SJSA1 (cell line): ENCODE data around the gene GRB10. TPM values are rescaled to one million over a fixed set of nuclear protein-coding genes. Genes with fewer than 3 reads are reported as not detected.

ENCODE experiments used
- DNase-seq, 2 experiments: peaks; one replicate each; pipeline ENCODE4 v3.0.0-alpha.2; 2015 to 2020; ENCODE audit warnings: low spot score in 2 of 2, low read depth in 1 of 2
- H3K27ac ChIP-seq: fragments of 250-450 bp; sonication (Bioruptor Pico); 2 replicates; pipeline ENCODE4 v1.5.1; 2020; ENCODE audit warnings: mild to moderate bottlenecking, moderate library complexity
- H3K27me3 ChIP-seq: fragments of 250-450 bp; sonication (Bioruptor Pico); replicated peaks from 2 replicates; pipeline ENCODE4 v1.5.1; 2020; ENCODE audit warnings: mild to moderate bottlenecking, moderate library complexity
- H3K36me3 ChIP-seq: fragments of 250-450 bp; sonication (Bioruptor Pico); 2 replicates; pipeline ENCODE4 v1.5.1; 2020; ENCODE audit warnings: mild to moderate bottlenecking
- H3K4me1 ChIP-seq: fragments of 250-450 bp; sonication (Bioruptor Pico); replicated peaks from 2 replicates; pipeline ENCODE4 v1.6.1; 2021; ENCODE audit warnings: mild to moderate bottlenecking
- H3K4me3 ChIP-seq: fragments of 250-450 bp; sonication (Bioruptor Pico); 2 replicates; pipeline ENCODE4 v1.5.1; 2020; ENCODE audit warnings: mild to moderate bottlenecking
- H3K9me3 ChIP-seq: fragments of 250-450 bp; sonication (Bioruptor Pico); replicated peaks from 2 replicates; pipeline ENCODE4 v1.5.1; 2020; ENCODE audit warnings: mild to moderate bottlenecking
- total RNA-seq: library from RNA; depleted of rRNA; stranded (reverse); fragments of >200 nt; shearing (Covaris generic); gene quantifications from 2 replicates; pipeline ENCODE4 v1.2.3, GENCODE V29; 2014

The GRB10 gene
- total RNA-seq, 1 experiment from 2014 or later: 3.3 TPM

GRCh38 chr7:50814166-50814565, 31.5 kb upstream of the GRB10 start:
- Histone ChIP-seq H3K4me3 (no peak overlapping the region), H3K27me3 (no peaks in the 10 kb centered on the region), H3K9me3 (no peaks in the 10 kb centered on the region), H3K27ac (no peak overlapping the region), H3K4me1 (no peaks in the 10 kb centered on the region; the same call in 1 of the 2 replicates), H3K36me3 (no peaks in the 10 kb centered on the region)
- DNase-seq: no peak

GRCh38 chr7:50812841-50813475, 30.3 kb upstream of the GRB10 start:
- H3K4me3 ChIP-seq: no peak overlapping the region
- no peaks in the 10 kb centered on the region for H3K27me3 ChIP-seq
- H3K4me1 ChIP-seq: no peaks in the 10 kb centered on the region; the same call in 1 of the 2 replicates
- H3K27ac ChIP-seq: no peak overlapping the region
- H3K36me3 ChIP-seq: no peaks in the 10 kb centered on the region
- H3K9me3 ChIP-seq: no peaks in the 10 kb centered on the region
- no peak for DNase-seq

GRCh38 chr7:50812094-50812493, 29.4 kb upstream of the GRB10 start:
- DNase-seq: no peak
- Histone ChIP-seq H3K4me1 (peaks cover under 1% of the 10 kb centered on the region; the same call in 1 of the 2 replicates), H3K27ac (no peak overlapping the region), H3K36me3 (no peaks in the 10 kb centered on the region), H3K9me3 (no peaks in the 10 kb centered on the region), H3K4me3 (no peak overlapping the region), H3K27me3 (no peaks in the 10 kb centered on the region)

GRCh38 chr7:50808282-50808888, 25.7 kb upstream of the GRB10 start:
- H3K9me3 ChIP-seq: no peaks in the 10 kb centered on the region
- H3K27ac ChIP-seq: no peak overlapping the region
- H3K27me3 ChIP-seq: no peaks in the 10 kb centered on the region
- H3K4me3 ChIP-seq: no peak overlapping the region
- H3K36me3 ChIP-seq: no peaks in the 10 kb centered on the region
- DNase-seq: no peak
- H3K4me1 ChIP-seq: peaks cover 12% of the 10 kb centered on the region

- Histone ChIP-seq H3K27me3 (no peaks in the 10 kb centered on the region), H3K36me3 (no peaks in the 10 kb centered on the region), H3K4me1 (peaks cover 13% of the 10 kb centered on the region), H3K27ac (no peak overlapping the region), H3K9me3 (no peaks in the 10 kb centered on the region), H3K4me3 (no peak overlapping the region)
- no peak for DNase-seq
Measured at GRCh38 chr7:50807026-50807730, 24.5 kb upstream of the GRB10 start.

- no peaks in the 10 kb centered on the region for H3K9me3 ChIP-seq
- H3K36me3 ChIP-seq: no peaks in the 10 kb centered on the region
- no peak overlapping the region for H3K4me3 ChIP-seq
- no peak overlapping the region for H3K27ac ChIP-seq
- DNase-seq: no peak
- peaks cover 13% of the 10 kb centered on the region for H3K4me1 ChIP-seq
- no peaks in the 10 kb centered on the region; the same call in 1 of the 2 replicates for H3K27me3 ChIP-seq
Measured at GRCh38 chr7:50806143-50806542, 23.4 kb upstream of the GRB10 start.

- H3K27me3 ChIP-seq: no peaks in the 10 kb centered on the region; the same call in 1 of the 2 replicates
- H3K4me1 ChIP-seq: peaks cover 13% of the 10 kb centered on the region
- no peak overlapping the region for H3K27ac ChIP-seq
- no peak overlapping the region for H3K4me3 ChIP-seq
- no peaks in the 10 kb centered on the region for H3K36me3 ChIP-seq
- no peak for DNase-seq
- no peaks in the 10 kb centered on the region for H3K9me3 ChIP-seq
Measured at GRCh38 chr7:50805447-50806125, 22.9 kb upstream of the GRB10 start.

GRCh38 chr7:50803359-50804337, 21.0 kb upstream of the GRB10 start:
- DNase-seq: no peak
- H3K27ac ChIP-seq: no peak overlapping the region
- H3K4me1 ChIP-seq: peaks cover 13% of the 10 kb centered on the region
- no peaks in the 10 kb centered on the region for H3K9me3 ChIP-seq
- H3K36me3 ChIP-seq: no peaks in the 10 kb centered on the region
- H3K4me3 ChIP-seq: no peak overlapping the region
- no peaks in the 10 kb centered on the region; the same call in 1 of the 2 replicates for H3K27me3 ChIP-seq

GRCh38 chr7:50801907-50802306, 19.2 kb upstream of the GRB10 start:
- Histone ChIP-seq H3K27me3 (no peaks in the 10 kb centered on the region; the same call in 1 of the 2 replicates), H3K4me3 (no peak overlapping the region), H3K9me3 (no peaks in the 10 kb centered on the region), H3K36me3 (no peaks in the 10 kb centered on the region), H3K27ac (no peak overlapping the region), H3K4me1 (peaks cover 10% of the 10 kb centered on the region)
- no peak for DNase-seq

- peaks cover 4% of the 10 kb centered on the region; the same call in 1 of the 2 replicates for H3K27me3 ChIP-seq
- peaks cover 9% of the 10 kb centered on the region for H3K4me1 ChIP-seq
- no peaks in the 10 kb centered on the region for H3K9me3 ChIP-seq
- no peaks in the 10 kb centered on the region for H3K36me3 ChIP-seq
- DNase-seq: no peak
- no peak overlapping the region for H3K27ac ChIP-seq
- no peak overlapping the region for H3K4me3 ChIP-seq
Measured at GRCh38 chr7:50799873-50800272, 17.2 kb upstream of the GRB10 start.

GRCh38 chr7:50798126-50798525, 15.4 kb upstream of the GRB10 start:
- H3K9me3 ChIP-seq: no peaks in the 10 kb centered on the region
- no peak overlapping the region for H3K27ac ChIP-seq
- peaks cover 3% of the 10 kb centered on the region; the same call in 1 of the 2 replicates for H3K4me1 ChIP-seq
- no peaks in the 10 kb centered on the region for H3K36me3 ChIP-seq
- H3K4me3 ChIP-seq: no peak overlapping the region
- no peak for DNase-seq
- peaks cover 12% of the 10 kb centered on the region for H3K27me3 ChIP-seq

GRCh38 chr7:50795831-50796230, 13.1 kb upstream of the GRB10 start:
- Histone ChIP-seq H3K9me3 (no peaks in the 10 kb centered on the region), H3K4me3 (no peak overlapping the region), H3K36me3 (no peaks in the 10 kb centered on the region), H3K27me3 (peaks cover 12% of the 10 kb centered on the region), H3K27ac (no peak overlapping the region), H3K4me1 (peaks cover 8% of the 10 kb centered on the region; the same call in 1 of the 2 replicates)
- DNase-seq: no peak

- Histone ChIP-seq H3K4me3 (no peak overlapping the region), H3K9me3 (no peaks in the 10 kb centered on the region), H3K27me3 (peaks cover 12% of the 10 kb centered on the region), H3K36me3 (no peaks in the 10 kb centered on the region), H3K4me1 (peaks cover 8% of the 10 kb centered on the region; the same call in 1 of the 2 replicates), H3K27ac (no peak overlapping the region)
- no peak for DNase-seq
Measured at GRCh38 chr7:50795253-50795652, 12.6 kb upstream of the GRB10 start.
